KMS-11 (cell line): ENCODE data around the gene MTM1.

ENCODE experiments used
- H2AFZ ChIP-seq: fragments of 200-600 bp; sonication (generic); 2 replicates; pipeline ENCODE4 v1.6.1; 2016; ENCODE audit warnings: antibody characterized with exemption, mixed run types, low read depth
- H3K27ac ChIP-seq: fragments of 200-600 bp; sonication (generic); 2 replicates; pipeline ENCODE4 v1.6.1; 2016; ENCODE audit warnings: mild to moderate bottlenecking, mixed run types
- H3K27me3 ChIP-seq: fragments of 200-600 bp; sonication (generic); 2 replicates; pipeline ENCODE4 v1.6.1; 2017; ENCODE audit warnings: mild to moderate bottlenecking, low read depth, mixed run types, moderate library complexity; ENCODE audit not compliant: insufficient read depth
- H3K36me3 ChIP-seq: fragments of 200-600 bp; sonication (generic); 2 replicates; pipeline ENCODE4 v1.6.1; 2017; ENCODE audit warnings: mild to moderate bottlenecking, mixed run types; ENCODE audit not compliant: insufficient read depth
- H3K4me1 ChIP-seq: fragments of 200-600 bp; sonication (generic); 2 replicates; pipeline ENCODE4 v1.6.1; 2016; ENCODE audit warnings: mild to moderate bottlenecking, low read depth, mixed run types; ENCODE audit not compliant: poor library complexity, severe bottlenecking
- H3K4me2 ChIP-seq: fragments of 200-600 bp; sonication (generic); 2 replicates; pipeline ENCODE4 v1.7.0; 2016; ENCODE audit warnings: mild to moderate bottlenecking, mixed run types
- H3K4me3 ChIP-seq: fragments of 200-600 bp; sonication (generic); IDR thresholded peaks from 2 replicates; pipeline ENCODE4 v1.6.1; 2017; ENCODE audit warnings: low read depth, low read length, mixed read lengths; ENCODE audit not compliant: insufficient read depth
- H3K79me2 ChIP-seq: fragments of 200-600 bp; sonication (generic); 2 replicates; pipeline ENCODE4 v1.6.1; 2016; ENCODE audit warnings: low read depth, mixed run types; ENCODE audit not compliant: insufficient read depth
- H3K9ac ChIP-seq: fragments of 200-600 bp; sonication (generic); 2 replicates; pipeline ENCODE4 v1.6.1; 2016; ENCODE audit warnings: mild to moderate bottlenecking, mixed run types
- H4K20me1 ChIP-seq: fragments of 200-600 bp; sonication (generic); 2 replicates; pipeline ENCODE4 v1.6.1; 2016; ENCODE audit warnings: mild to moderate bottlenecking, mixed run types; ENCODE audit not compliant: insufficient read depth
- CTCF ChIP-seq: fragments of 200-600 bp; sonication (generic); conservative IDR thresholded peaks from 2 replicates; pipeline ENCODE4 v1.6.1; 2017; ENCODE audit warnings: low read depth, mild to moderate bottlenecking, antibody characterized with exemption, low read length, moderate library complexity, mixed read lengths

Gene MTM1

GRCh38 chrX:150683112-150683511, 114.7 kb downstream of the MTM1 start:
- Histone ChIP-seq H3K4me3 (no peak overlapping the region), H3K79me2 (no peaks in the 10 kb centered on the region), H3K27ac (no peak overlapping the region), H3K4me2 (no peak overlapping the region), H3K4me1 (no peaks in the 10 kb centered on the region), H2AFZ (no peak overlapping the region), H4K20me1 (no peaks in the 10 kb centered on the region), H3K27me3 (no peaks in the 10 kb centered on the region), H3K9ac (no peak overlapping the region), H3K36me3 (no peaks in the 10 kb centered on the region)
- no peak for TF ChIP-seq CTCF

GRCh38 chrX:150683536-150684146, 115.2 kb downstream of the MTM1 start:
- no peak overlapping the region for H3K4me2 ChIP-seq
- peak; percentile 78 for TF ChIP-seq CTCF
- no peaks in the 10 kb centered on the region for H3K79me2 ChIP-seq

GRCh38 chrX:150688911-150689451, 120.6 kb downstream of the MTM1 start:
- Histone ChIP-seq H3K36me3 (no peaks in the 10 kb centered on the region), H3K4me1 (peaks cover 10% of the 10 kb centered on the region), H3K27me3 (no peaks in the 10 kb centered on the region), H4K20me1 (no peaks in the 10 kb centered on the region), H3K4me3 (no peak overlapping the region), H3K4me2 (no peak overlapping the region), H2AFZ (no peak overlapping the region), H3K79me2 (no peaks in the 10 kb centered on the region), H3K27ac (no peak overlapping the region), H3K9ac (no peak overlapping the region)
- no peak for TF ChIP-seq CTCF

More at GRCh38 chrX:150683536-150684146, 115.2 kb downstream of the MTM1 start:
- H3K27ac ChIP-seq: no peak overlapping the region
- H3K4me3 ChIP-seq: no peak overlapping the region
- no peaks in the 10 kb centered on the region for H3K27me3 ChIP-seq
- H3K4me1 ChIP-seq: no peaks in the 10 kb centered on the region
- H2AFZ ChIP-seq: no peak overlapping the region
- H4K20me1 ChIP-seq: no peaks in the 10 kb centered on the region
- H3K36me3 ChIP-seq: no peaks in the 10 kb centered on the region
- no peak overlapping the region for H3K9ac ChIP-seq

DNA sequence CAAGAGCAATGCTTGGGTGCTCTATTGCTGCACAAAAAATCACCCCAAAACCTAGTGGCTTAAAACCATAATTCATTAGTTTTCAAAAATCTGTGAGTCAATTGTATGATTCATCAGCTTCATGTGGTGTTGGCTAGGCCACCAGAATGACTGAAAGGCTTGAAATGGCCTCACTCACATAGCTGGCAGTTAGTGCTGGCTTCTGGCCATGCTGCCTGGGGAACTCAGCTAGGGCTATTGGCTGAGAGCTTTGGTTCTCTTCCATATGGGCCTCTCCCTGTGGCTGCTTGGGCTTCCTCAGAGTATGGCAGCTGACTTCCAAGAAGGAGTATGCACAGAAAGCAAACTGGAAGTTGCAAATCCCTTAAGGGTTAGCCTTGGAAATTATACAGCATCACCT, 121.7 kb downstream of the MTM1 start:
- Histone ChIP-seq H3K27me3 (no peaks in the 10 kb centered on the region), H3K79me2 (peaks cover 9% of the 10 kb centered on the region; the same call in 1 of the 2 replicates), H3K4me2 (no peak overlapping the region), H2AFZ (no peak overlapping the region), H3K4me3 (no peak overlapping the region), H3K36me3 (no peaks in the 10 kb centered on the region), H3K9ac (no peak overlapping the region), H4K20me1 (no peaks in the 10 kb centered on the region), H3K4me1 (peaks cover 19% of the 10 kb centered on the region), H3K27ac (no peak overlapping the region)
- no peak for TF ChIP-seq CTCF
